H1 (cell line): Measurements from ENCODE around the gene MOB2. TPM values are rescaled to one million over a fixed set of nuclear protein-coding genes. Genes with fewer than 3 reads are reported as not detected.

ENCODE experiments used
- CTCF ChIA-PET: fragments of 300-600 bp; sonication (Branson Sonifier 250); formaldehyde crosslinking; loops from one replicate; lab custom pipeline; 2021; ENCODE audit not compliant: partially characterized antibody; lab: Charles Lee
- POLR2A ChIA-PET: fragments of 300-600 bp; sonication (Branson Sonifier 250); formaldehyde crosslinking; loops from one replicate; lab custom pipeline; 2021; ENCODE audit warnings: inconsistent platforms; ENCODE audit not compliant: partially characterized antibody; lab: Charles Lee
- DNase-seq, 2 experiments: peaks; one replicate each; pipeline versions ENCODE4 v3.0.0 to v3.0.0-alpha.2; 2010 to 2022; ENCODE audit warnings: low spot score in 2 of 2, low read depth in 1 of 2, mixed read lengths in 1 of 2
- FAIRE-seq: peaks from 2 replicates; lab custom pipeline; 2011; peaks lifted over from hg19 to GRCh38; lab: Jason Lieb, UNC
- H2AFZ ChIP-seq: 2 replicates; pipeline ENCODE4 v1.8.1; 2012; ENCODE audit warnings: low read length, inconsistent platforms
- H2AK5ac ChIP-seq: 2 replicates; pipeline ENCODE4 v1.6.1; 2013; ENCODE audit warnings: low read depth, low read length
- H2BK120ac ChIP-seq: replicated peaks from 2 replicates; pipeline ENCODE3; 2013; ENCODE audit warnings: low read depth, low read length, inconsistent platforms
- H2BK12ac ChIP-seq: 2 replicates; pipeline ENCODE4 v1.6.1; 2013; ENCODE audit warnings: low read depth, low read length
- H2BK15ac ChIP-seq: 2 replicates; pipeline ENCODE4 v1.6.1; 2013; ENCODE audit warnings: low read length
- H2BK20ac ChIP-seq: 2 replicates; pipeline ENCODE4 v1.6.1; 2013; ENCODE audit warnings: low read length
- H2BK5ac ChIP-seq: 2 replicates; pipeline ENCODE4 v1.6.1; 2013; ENCODE audit warnings: low read depth, low read length
- H3K14ac ChIP-seq: 2 replicates; pipeline ENCODE4 v1.6.1; 2013; ENCODE audit warnings: inconsistent platforms; ENCODE audit not compliant: insufficient read length
- H3K18ac ChIP-seq: 2 replicates; pipeline ENCODE4 v1.6.1; 2013; ENCODE audit warnings: low read length; ENCODE audit errors: extremely low read depth
- H3K23ac ChIP-seq: 2 replicates; pipeline ENCODE4 v1.6.1; 2013; ENCODE audit warnings: inconsistent platforms; ENCODE audit not compliant: insufficient read length
- H3K23me2 ChIP-seq: 2 replicates; pipeline ENCODE4 v1.6.1; 2013; ENCODE audit warnings: low read depth, low read length
- H3K27ac ChIP-seq: 2 replicates; pipeline ENCODE4 v1.6.1; 2011; ENCODE audit warnings: low read depth, low read length, inconsistent platforms
- H3K27me3 ChIP-seq, 4 experiments: replicated peaks in 1 of 4; 1 replicate in 1 of 4; 2 replicates in 3 of 4; pipeline versions ENCODE4 v1.6.1 to v1.8.1; 2011 to 2013; ENCODE audit warnings: low read length in 3 of 4, mild to moderate bottlenecking in 3 of 4, inconsistent platforms in 2 of 4, mixed read lengths in 2 of 4, moderate library complexity in 1 of 4; ENCODE audit not compliant: control insufficient read depth in 3 of 4, insufficient read depth in 3 of 4; ENCODE audit errors: extremely low read depth in 1 of 4
- H3K36me3 ChIP-seq, 4 experiments: 2 replicates each; pipeline versions ENCODE4 v1.6.1 to v1.8.1; 2011 to 2013; ENCODE audit warnings: mild to moderate bottlenecking in 4 of 4, low read length in 3 of 4, moderate library complexity in 2 of 4, control low read depth in 1 of 4, inconsistent platforms in 1 of 4; ENCODE audit not compliant: insufficient read depth in 4 of 4, control insufficient read depth in 2 of 4
- H3K4ac ChIP-seq: replicated peaks from 2 replicates; pipeline ENCODE3; 2013; ENCODE audit warnings: low read length, low read depth, mixed read lengths, inconsistent platforms; ENCODE audit not compliant: insufficient read length
- H3K4me1 ChIP-seq, 4 experiments: replicated peaks in 1 of 4; 1 replicate in 1 of 4; 2 replicates in 3 of 4; pipeline versions ENCODE4 v1.6.1 to v1.8.1; 2011 to 2013; ENCODE audit warnings: low read length in 3 of 4, inconsistent platforms in 2 of 4, mixed read lengths in 1 of 4; ENCODE audit not compliant: insufficient read depth in 4 of 4, control insufficient read depth in 3 of 4
- H3K4me2 ChIP-seq, 2 experiments: 2 replicates each; pipeline versions ENCODE4 v1.6.1 to v1.8.1; 2011 to 2013; ENCODE audit warnings: low read depth in 2 of 2, low read length in 2 of 2, control low read depth in 1 of 2, inconsistent platforms in 1 of 2, mild to moderate bottlenecking in 1 of 2; ENCODE audit not compliant: insufficient read depth in 1 of 2
- H3K4me3 ChIP-seq, 4 experiments: fragments of 200-600, 300-600 bp in 1 of 4; sonication (generic), shearing (Covaris generic), sonication (Bioruptor Twin) in 1 of 4; 2 replicates each; pipeline versions ENCODE4 v1.5.1 to v1.8.1; 2011 to 2016; ENCODE audit warnings: low read length in 4 of 4, low read depth in 3 of 4, control low read depth in 2 of 4, inconsistent platforms in 2 of 4, mild to moderate bottlenecking in 2 of 4, mixed read lengths in 1 of 4, moderate library complexity in 1 of 4; ENCODE audit not compliant: insufficient read depth in 2 of 4; ENCODE audit errors: extremely low read depth in 1 of 4
- H3K56ac ChIP-seq: replicated peaks from 2 replicates; pipeline ENCODE3; 2013; ENCODE audit warnings: low read depth, mild to moderate bottlenecking, mixed read lengths, low read length, inconsistent platforms; ENCODE audit not compliant: insufficient read length
- H3K79me1 ChIP-seq: 2 replicates; pipeline ENCODE4 v1.6.1; 2013; ENCODE audit warnings: low read depth, low read length, control low read depth
- H3K79me2 ChIP-seq, 2 experiments: 2 replicates each; pipeline versions ENCODE4 v1.6.1 to v1.8.1; 2012 to 2013; ENCODE audit warnings: low read length in 2 of 2, mild to moderate bottlenecking in 2 of 2, inconsistent platforms in 1 of 2; ENCODE audit not compliant: insufficient read depth in 2 of 2, control insufficient read depth in 1 of 2
- H3K9ac ChIP-seq, 4 experiments: replicated peaks in 1 of 4; 1 replicate in 1 of 4; 2 replicates in 3 of 4; pipeline versions ENCODE4 v1.6.1 to v1.8.1; 2011 to 2013; ENCODE audit warnings: low read depth in 3 of 4, low read length in 3 of 4, control low read depth in 2 of 4, mild to moderate bottlenecking in 2 of 4, moderate library complexity in 2 of 4, inconsistent platforms in 1 of 4; ENCODE audit errors: extremely low read depth in 1 of 4
- H3K9me3 ChIP-seq, 2 experiments: 2 replicates each; pipeline versions ENCODE4 v1.6.1 to v1.8.1; 2012 to 2013; ENCODE audit warnings: mild to moderate bottlenecking in 2 of 2, moderate library complexity in 2 of 2, control low read depth in 1 of 2, inconsistent platforms in 1 of 2, low read depth in 1 of 2, low read length in 1 of 2, mixed read lengths in 1 of 2; ENCODE audit not compliant: insufficient read depth in 2 of 2
- H4K20me1 ChIP-seq, 2 experiments: replicated peaks in 1 of 2; 2 replicates each; pipeline versions ENCODE3 to v1.8.1; 2011 to 2013; ENCODE audit warnings: inconsistent platforms in 2 of 2, low read length in 2 of 2, mild to moderate bottlenecking in 1 of 2; ENCODE audit not compliant: insufficient read depth in 2 of 2, control insufficient read depth in 1 of 2
- H4K5ac ChIP-seq: 2 replicates; pipeline ENCODE4 v1.6.1; 2013; ENCODE audit warnings: low read length, low read depth, mixed read lengths, inconsistent platforms; ENCODE audit not compliant: insufficient read length
- H4K8ac ChIP-seq: 2 replicates; pipeline ENCODE4 v1.8.0; 2013; ENCODE audit warnings: mild to moderate bottlenecking, moderate library complexity, low read length, inconsistent platforms; ENCODE audit not compliant: insufficient read depth; ENCODE audit errors: extremely low read depth
- H4K91ac ChIP-seq: replicated peaks from 2 replicates; pipeline ENCODE3; 2013; ENCODE audit warnings: low read length, mixed read lengths, inconsistent platforms; ENCODE audit not compliant: insufficient read length
- CREB1 ChIP-seq: IDR thresholded peaks from 2 replicates; pipeline ENCODE4 v1.6.1; 2012; ENCODE audit warnings: inconsistent platforms
- EP300 ChIP-seq, 2 experiments: IDR thresholded peaks; 1 replicate in 1 of 2; 2 replicates in 1 of 2; pipeline ENCODE4 v1.6.1; 2011 to 2012; ENCODE audit warnings: low read depth in 2 of 2, low read length in 2 of 2, mild to moderate bottlenecking in 2 of 2, borderline replicate concordance in 1 of 2, inconsistent platforms in 1 of 2, moderate library complexity in 1 of 2
- KDM5A ChIP-seq: fragments of 200-600 bp; IDR thresholded peaks from 2 replicates; pipeline ENCODE4 v1.7.1; 2012; ENCODE audit warnings: mild to moderate bottlenecking, low read length, inconsistent platforms, mixed read lengths
- RAD21 ChIP-seq, 2 experiments: IDR thresholded peaks in 1 of 2; conservative IDR thresholded peaks in 1 of 2; 2 replicates each; pipeline ENCODE4 v1.6.1; 2011; ENCODE audit warnings: low read depth in 2 of 2, low read length in 2 of 2, improper control_type of control experiment in 1 of 2, inconsistent platforms in 1 of 2, mild to moderate bottlenecking in 1 of 2, moderate library complexity in 1 of 2
- RBBP5 ChIP-seq: IDR thresholded peaks from 2 replicates; pipeline ENCODE4 v1.7.1; 2012; ENCODE audit warnings: low read depth, mild to moderate bottlenecking, inconsistent platforms, low read length, moderate library complexity, borderline replicate concordance
- TBP ChIP-seq: IDR thresholded peaks from 2 replicates; pipeline ENCODE4 v1.6.1; 2011; ENCODE audit warnings: low read depth, low read length, improper control_type of control experiment
- TCF12 ChIP-seq: IDR thresholded peaks from 2 replicates; pipeline ENCODE4 v1.6.1; 2011; ENCODE audit warnings: low read depth, mild to moderate bottlenecking, low read length
- YY1 ChIP-seq: IDR thresholded peaks from 2 replicates; pipeline ENCODE4 v1.6.1; 2011; ENCODE audit warnings: low read depth, mild to moderate bottlenecking, low read length
- WGBS, 2 experiments: shearing (Covaris generic) in 1 of 2; methylation state at CpG; one replicate each; pipeline versions ENCODE4 v1.1.6 to v1.1.7; 2013 to 2015; ENCODE audit warnings: low lambda C conversion rate in 2 of 2, mixed read lengths in 2 of 2, inconsistent platforms in 1 of 2, low coverage in 1 of 2, missing lambda C conversion rate in 1 of 2; ENCODE audit not compliant: insufficient replicate concordance in 2 of 2, insufficient coverage in 1 of 2, insufficient read length in 1 of 2; ENCODE audit errors: extremely low coverage in 1 of 2, missing lambda C conversion rate in 1 of 2; 5-methylcytosine and 5-hydroxymethylcytosine counted together
- polyA plus RNA-seq, 7 experiments: library from polyadenylated mRNA; depleted of rRNA in 3 of 7; stranded (reverse) in 5 of 7; unstranded in 2 of 7; fragments of >200 nt in 5 of 7; fragments of 200-250 nt in 2 of 7; gene quantifications; 1 replicate in 5 of 7; 2 replicates in 1 of 7; 4 replicates in 1 of 7; pipeline versions ENCODE4 v1.2.1 to v1.2.3, GENCODE V29; 2011 to 2013; ENCODE audit warnings: missing spikeins in 2 of 7, mixed read lengths in 2 of 7
- total RNA-seq: library from RNA; stranded (reverse); fragmentation: NEBNext Ultra II Directional; extraction: Animal tissue kit (Norgen Biotek cat#: 25700); gene quantifications from 2 replicates; pipeline ENCODE4 v1.2.1, GENCODE V29; 2021
- TF ChIP-seq, protein P1 (sequence below): IDR thresholded peaks from 2 replicates; pipeline ENCODE4 v1.6.1; 2011; ENCODE audit warnings: low read depth, mild to moderate bottlenecking, low read length; ENCODE audit not compliant: insufficient read depth
- TF ChIP-seq, protein P2 (sequence below), 3 experiments: IDR thresholded peaks; 1 replicate in 2 of 3; 2 replicates in 1 of 3; pipeline versions ENCODE4 v1.5.1 to v1.6.1; 2011; ENCODE audit warnings: low read length in 3 of 3, mild to moderate bottlenecking in 3 of 3, inconsistent platforms in 2 of 3, low read depth in 1 of 3, moderate library complexity in 1 of 3; ENCODE audit not compliant: insufficient read depth in 1 of 3; ENCODE audit errors: control extremely low read depth in 1 of 3

Gene MOB2
- total and polyA plus RNA-seq, 2 of the 8 experiments (the other 6 are each of a cell fraction or from before 2014, with no cell fraction given), result 18.6 to 28.2 TPM

DNA sequence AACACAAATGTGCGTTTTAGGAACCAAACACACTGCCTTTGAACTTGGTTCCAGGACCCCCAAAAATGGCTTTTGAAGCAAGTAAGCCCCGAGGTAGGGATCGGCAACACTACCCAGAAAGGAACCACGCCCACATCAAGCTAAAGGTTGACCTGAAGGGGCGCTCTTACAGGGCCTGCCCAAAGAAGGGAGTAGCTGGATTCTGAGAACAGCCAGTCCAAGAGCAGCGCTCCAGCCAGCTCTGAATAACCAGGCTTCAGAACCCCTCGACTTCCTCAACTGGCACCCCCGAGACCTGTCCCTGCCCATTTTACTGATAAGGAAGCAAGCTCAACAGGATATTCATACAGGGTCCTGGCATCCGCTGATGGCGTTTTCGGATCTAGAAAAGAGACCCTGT lies 18.9 kb upstream of the MOB2 start:
- Histone ChIP-seq H3K79me2 (peaks cover 0 to 28% of the 10 kb centered on the region in 2 experiments; a peak in 1 of 4 replicates), H2BK120ac (no peak overlapping the region)
- TF ChIP-seq KDM5A (no peak), CREB1 (no peak), EP300 (IDR thresholded peaks at IDR 0.05; ENCODE audit: borderline replicate concordance in 1 of 2, low read depth in 2 of 2, low read length in 2 of 2) (peak in 1 of 2 experiments; percentile 66; a peak in 1 of 3 replicates), TCF12 (no peak), YY1 (no peak), RBBP5 (no peak), RAD21 (IDR thresholded peaks at IDR 0.05 in 1 of 2, conservative IDR thresholded peaks at IDR 0.05 in 1 of 2; ENCODE audit: low read depth in 2 of 2, low read length in 2 of 2) (peak in 1 of 2 experiments; percentile 39; a peak in 2 of 4 replicates), TBP (no peak)
- TF ChIP-seq, protein P1, sequence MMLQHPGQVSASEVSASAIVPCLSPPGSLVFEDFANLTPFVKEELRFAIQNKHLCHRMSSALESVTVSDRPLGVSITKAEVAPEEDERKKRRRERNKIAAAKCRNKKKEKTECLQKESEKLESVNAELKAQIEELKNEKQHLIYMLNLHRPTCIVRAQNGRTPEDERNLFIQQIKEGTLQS, result no peak
- TF ChIP-seq, protein P2, sequence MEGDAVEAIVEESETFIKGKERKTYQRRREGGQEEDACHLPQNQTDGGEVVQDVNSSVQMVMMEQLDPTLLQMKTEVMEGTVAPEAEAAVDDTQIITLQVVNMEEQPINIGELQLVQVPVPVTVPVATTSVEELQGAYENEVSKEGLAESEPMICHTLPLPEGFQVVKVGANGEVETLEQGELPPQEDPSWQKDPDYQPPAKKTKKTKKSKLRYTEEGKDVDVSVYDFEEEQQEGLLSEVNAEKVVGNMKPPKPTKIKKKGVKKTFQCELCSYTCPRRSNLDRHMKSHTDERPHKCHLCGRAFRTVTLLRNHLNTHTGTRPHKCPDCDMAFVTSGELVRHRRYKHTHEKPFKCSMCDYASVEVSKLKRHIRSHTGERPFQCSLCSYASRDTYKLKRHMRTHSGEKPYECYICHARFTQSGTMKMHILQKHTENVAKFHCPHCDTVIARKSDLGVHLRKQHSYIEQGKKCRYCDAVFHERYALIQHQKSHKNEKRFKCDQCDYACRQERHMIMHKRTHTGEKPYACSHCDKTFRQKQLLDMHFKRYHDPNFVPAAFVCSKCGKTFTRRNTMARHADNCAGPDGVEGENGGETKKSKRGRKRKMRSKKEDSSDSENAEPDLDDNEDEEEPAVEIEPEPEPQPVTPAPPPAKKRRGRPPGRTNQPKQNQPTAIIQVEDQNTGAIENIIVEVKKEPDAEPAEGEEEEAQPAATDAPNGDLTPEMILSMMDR (IDR thresholded peaks at IDR 0.05; ENCODE audit: control extremely low read depth in 1 of 3, insufficient read depth in 1 of 3, low read depth in 1 of 3, low read length in 3 of 3), result peak; percentile 56 to 76 (median 62)

More for the DNA sequence above, 18.9 kb upstream of the MOB2 start:
- POLR2A ChIA-PET, result interaction anchor here (0.9 kb wide), 1 partner anchor 10 kb away, joined by 3 read pairs; no protein-coding TSS in a partner anchor
- peaks cover 5 to 12% of the 10 kb centered on the region in 2 experiments for H4K20me1 ChIP-seq
- H3K9me3 ChIP-seq, result no peaks in the 10 kb centered on the region
- DNase-seq (no peak), FAIRE-seq (no peak)
- no peak overlapping the region for H3K4me3 ChIP-seq
- H2BK20ac ChIP-seq, result no peak overlapping the region
- no peak overlapping the region for H3K23ac ChIP-seq
- no peak overlapping the region for H3K18ac ChIP-seq
- H4K91ac ChIP-seq, result no peak overlapping the region
- CTCF ChIA-PET, result interaction anchor here (0.7 to 2.8 kb wide), 19 partner anchors 10 to 212 kb away, joined by 3 to 13 read pairs (median 3); no protein-coding TSS in a partner anchor
- no peak overlapping the region for H2AK5ac ChIP-seq
- H3K14ac ChIP-seq, result no peak overlapping the region
- peaks cover 0 to 18% (median 9%) of the 10 kb centered on the region in 4 experiments; a peak in 3 of 7 replicates for H3K4me1 ChIP-seq
- H3K27me3 ChIP-seq, result no peaks in the 10 kb centered on the region
- WGBS, 2 experiments, result 82% methylated on average over 11 of the region's 11 CpGs; no CpG with 5 or more reads in 1 of the 2 experiments
- H2BK15ac ChIP-seq, result no peak overlapping the region
- H2BK12ac ChIP-seq, result no peak overlapping the region
- H3K4ac ChIP-seq, result no peak overlapping the region
- no peak overlapping the region for H2AFZ ChIP-seq
- H3K9ac ChIP-seq, result no peak overlapping the region
- no peak overlapping the region for H4K5ac ChIP-seq
- H3K27ac ChIP-seq, result no peak overlapping the region
- H4K8ac ChIP-seq, result no peak overlapping the region
- H3K56ac ChIP-seq, result no peak overlapping the region
- H3K36me3 ChIP-seq, result no peaks in the 10 kb centered on the region
- no peak overlapping the region for H3K4me2 ChIP-seq
- H2BK5ac ChIP-seq, result no peak overlapping the region
- H3K79me1 ChIP-seq, result peaks cover 19% of the 10 kb centered on the region
- H3K23me2 ChIP-seq, result no peaks in the 10 kb centered on the region
